Tibial nerve (tissue), 4 donors: ENCODE data around the gene PRG2. TPM values are rescaled to one million over a fixed set of nuclear protein-coding genes. Genes with fewer than 3 reads are reported as not detected.

Experiments
- DNase-seq, 2 donors: peaks; one replicate each; pipeline ENCODE4 v3.0.0-alpha.2; 2019; ENCODE audit warnings: low spot score in 2 of 2
- H3K27ac ChIP-seq, 4 donors: fragments of 200-600 bp; sonication (generic) in 3 of 4; one replicate each; pipeline ENCODE4 v1.5.1; 2017 to 2019; ENCODE audit warnings: mild to moderate bottlenecking in 1 of 4
- H3K27me3 ChIP-seq, 2 donors: fragments of 200-600 bp; sonication (generic) in 1 of 2; one replicate each; pipeline versions ENCODE4 v1.5.1 to v1.6.0; 2017 to 2019
- H3K36me3 ChIP-seq, 3 donors: fragments of 200-600 bp; sonication (generic); one replicate each; pipeline ENCODE4 v1.5.1; 2018 to 2019
- H3K4me1 ChIP-seq, 4 donors: fragments of 200-600 bp; sonication (generic) in 3 of 4; one replicate each; pipeline ENCODE4 v1.5.1; 2017 to 2019
- H3K4me3 ChIP-seq, 4 donors: fragments of 200-600 bp; sonication (generic) in 3 of 4; one replicate each; pipeline ENCODE4 v1.5.1; 2017 to 2019; ENCODE audit warnings: mild to moderate bottlenecking in 1 of 4, moderate library complexity in 1 of 4
- H3K9me3 ChIP-seq, 4 donors: fragments of 200-600 bp; sonication (generic) in 3 of 4; one replicate each; pipeline ENCODE4 v1.5.1; 2017 to 2019
- EP300 ChIP-seq, 2 donors: sonication (generic); formaldehyde crosslinking; IDR thresholded peaks; one replicate each; pipeline ENCODE4 v1.6.1; 2017; ENCODE audit warnings: antibody characterized with exemption in 2 of 2, mild to moderate bottlenecking in 1 of 2
- POLR2A ChIP-seq, 2 donors: fragments of 450-650 bp; IDR thresholded peaks; one replicate each; pipeline ENCODE4 v1.6.1; 2017; ENCODE audit warnings: antibody characterized with exemption in 2 of 2, mild to moderate bottlenecking in 2 of 2, moderate library complexity in 2 of 2
- WGBS, 2 donors: methylation state at CpG; one replicate each; pipeline ENCODE4 v1.1.5; 2018; 5-methylcytosine and 5-hydroxymethylcytosine counted together
- total RNA-seq, 4 donors: library from RNA; depleted of rRNA; stranded (reverse); fragments of >200 nt; gene quantifications; one replicate each; pipeline ENCODE4 v1.1.0, GENCODE V29; 2016
- TF ChIP-seq, protein P1 (sequence below), 5 experiments: fragments of 200-600 bp in 3 of 5; fragments of 450-650 bp in 2 of 5; sonication (generic) in 3 of 5; IDR thresholded peaks; one replicate each; pipeline ENCODE4 v1.5.1; 2016 to 2019; ENCODE audit warnings: antibody characterized with exemption in 5 of 5, mild to moderate bottlenecking in 3 of 5, moderate library complexity in 2 of 5

PRG2 gene
- total RNA-seq, 4 donors from 2014 or later: 0.39 TPM; not detected in 3

DNA sequence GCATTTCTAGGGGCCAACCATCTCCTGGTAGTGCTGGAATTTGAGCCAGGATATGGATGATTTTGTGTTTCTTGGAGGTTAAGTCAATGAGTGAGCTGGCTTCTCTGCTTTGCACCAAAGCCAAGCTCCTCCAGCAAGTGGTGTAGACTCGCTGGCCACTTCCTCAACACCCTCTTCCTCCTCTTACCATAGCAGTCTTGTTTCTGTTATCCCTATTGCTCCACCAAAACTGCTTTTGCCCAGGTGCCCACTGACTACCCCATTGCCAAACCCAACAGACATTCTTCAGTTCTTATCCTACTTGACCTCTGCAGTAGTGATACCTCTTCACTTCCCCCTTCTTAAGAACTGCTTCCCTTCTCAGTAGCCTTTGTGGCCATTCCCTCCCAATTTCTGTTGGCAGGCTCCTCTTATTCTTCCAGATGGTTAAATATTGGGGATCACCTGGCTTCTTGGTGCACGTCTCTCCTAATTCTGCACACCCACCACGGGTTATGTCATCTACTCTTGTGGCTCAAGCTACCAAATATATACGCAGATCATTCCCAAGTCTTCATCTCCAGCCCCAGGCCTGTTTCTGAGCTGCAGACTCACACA lies 7.0 kb upstream of the PRG2 start:
- Histone ChIP-seq H3K9me3 (no peaks in the 10 kb centered on the region), H3K27ac (no peak overlapping the region), H3K4me1 (no peaks in the 10 kb centered on the region), H3K4me3 (no peak overlapping the region), H3K36me3 (no peaks in the 10 kb centered on the region), H3K27me3 (no peaks in the 10 kb centered on the region)
- no peak for DNase-seq
- no peak for TF ChIP-seq POLR2A (IDR thresholded peaks at IDR 0.05)
- TF ChIP-seq, protein P1, sequence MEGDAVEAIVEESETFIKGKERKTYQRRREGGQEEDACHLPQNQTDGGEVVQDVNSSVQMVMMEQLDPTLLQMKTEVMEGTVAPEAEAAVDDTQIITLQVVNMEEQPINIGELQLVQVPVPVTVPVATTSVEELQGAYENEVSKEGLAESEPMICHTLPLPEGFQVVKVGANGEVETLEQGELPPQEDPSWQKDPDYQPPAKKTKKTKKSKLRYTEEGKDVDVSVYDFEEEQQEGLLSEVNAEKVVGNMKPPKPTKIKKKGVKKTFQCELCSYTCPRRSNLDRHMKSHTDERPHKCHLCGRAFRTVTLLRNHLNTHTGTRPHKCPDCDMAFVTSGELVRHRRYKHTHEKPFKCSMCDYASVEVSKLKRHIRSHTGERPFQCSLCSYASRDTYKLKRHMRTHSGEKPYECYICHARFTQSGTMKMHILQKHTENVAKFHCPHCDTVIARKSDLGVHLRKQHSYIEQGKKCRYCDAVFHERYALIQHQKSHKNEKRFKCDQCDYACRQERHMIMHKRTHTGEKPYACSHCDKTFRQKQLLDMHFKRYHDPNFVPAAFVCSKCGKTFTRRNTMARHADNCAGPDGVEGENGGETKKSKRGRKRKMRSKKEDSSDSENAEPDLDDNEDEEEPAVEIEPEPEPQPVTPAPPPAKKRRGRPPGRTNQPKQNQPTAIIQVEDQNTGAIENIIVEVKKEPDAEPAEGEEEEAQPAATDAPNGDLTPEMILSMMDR (IDR thresholded peaks at IDR 0.05): no peak
- WGBS, 2 donors: 72 to 80% methylated on average over 4 of the region's 4 CpGs

DNA sequence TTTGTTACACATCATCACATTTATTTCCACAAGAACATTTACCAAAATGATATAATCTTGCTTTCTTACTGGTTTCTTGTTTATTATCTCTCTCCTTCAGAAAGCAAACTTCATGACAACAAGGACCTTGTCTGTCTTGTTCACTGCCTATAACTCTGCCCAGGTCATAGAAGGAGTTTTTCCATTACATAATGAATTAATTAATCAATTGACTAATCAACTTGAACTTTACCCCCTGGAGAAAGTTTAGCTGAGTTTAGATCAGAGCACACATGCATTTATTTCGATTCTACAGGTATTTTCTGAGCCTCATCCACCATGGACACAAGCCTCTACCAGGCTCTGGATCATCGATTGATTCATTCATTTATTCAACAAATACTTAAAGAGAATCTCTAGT lies 6.3 kb upstream of the PRG2 start:
- Histone ChIP-seq H3K36me3 (no peaks in the 10 kb centered on the region), H3K4me3 (no peak overlapping the region), H3K4me1 (no peaks in the 10 kb centered on the region), H3K27ac (no peak overlapping the region), H3K27me3 (no peaks in the 10 kb centered on the region), H3K9me3 (no peaks in the 10 kb centered on the region)
- no peak for DNase-seq
- 75 to 84% methylated on average over 2 of the region's 2 CpGs for WGBS, 2 donors
- no peak for TF ChIP-seq EP300 (IDR thresholded peaks at IDR 0.05)
- no peak for TF ChIP-seq POLR2A (IDR thresholded peaks at IDR 0.05)
- TF ChIP-seq, protein P1 (IDR thresholded peaks at IDR 0.05): no peak

DNA sequence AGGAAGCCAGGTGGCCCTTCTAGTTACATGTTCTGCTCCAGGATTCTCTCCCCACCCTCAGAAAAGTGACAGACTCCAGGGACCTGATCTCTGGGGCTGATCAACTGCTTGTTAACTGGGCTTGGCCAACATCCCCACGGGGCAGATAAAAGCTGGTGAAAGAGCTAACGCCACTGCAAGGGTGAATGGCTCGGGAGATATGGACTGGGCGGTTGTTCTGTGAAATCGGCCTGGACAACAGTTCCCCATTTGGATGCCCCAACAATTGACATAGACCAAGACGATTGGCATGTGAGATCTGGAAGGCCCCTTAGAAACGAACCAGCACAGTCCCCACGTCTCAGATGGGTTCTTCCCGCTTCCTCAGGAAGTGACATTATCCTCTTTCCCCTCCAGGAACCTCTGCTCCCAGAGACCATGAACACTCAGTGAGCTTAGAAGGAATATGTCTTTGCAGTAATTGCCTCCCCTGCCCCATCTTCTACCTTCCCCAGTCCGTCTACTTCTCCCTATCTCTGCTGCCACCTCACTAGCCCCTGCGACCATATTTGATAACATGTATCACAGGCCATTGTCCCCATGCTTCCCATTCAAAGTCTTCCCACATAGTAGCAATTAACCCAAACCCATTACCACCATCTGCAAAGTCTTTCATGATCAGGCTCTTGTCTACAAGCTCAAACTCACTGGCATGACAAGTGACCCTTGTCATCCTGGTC lies 5.6 kb upstream of the PRG2 start:
- TF ChIP-seq POLR2A (IDR thresholded peaks at IDR 0.05): no peak
- TF ChIP-seq, protein P1 (IDR thresholded peaks at IDR 0.05): no peak
- TF ChIP-seq EP300 (IDR thresholded peaks at IDR 0.05): no peak
- H3K27me3 ChIP-seq: no peaks in the 10 kb centered on the region
- no peaks in the 10 kb centered on the region for H3K36me3 ChIP-seq
- no peak overlapping the region for H3K27ac ChIP-seq
- H3K9me3 ChIP-seq: no peaks in the 10 kb centered on the region
- DNase-seq: no peak
- no peaks in the 10 kb centered on the region for H3K4me1 ChIP-seq
- H3K4me3 ChIP-seq: no peak overlapping the region
- WGBS, 2 donors: 81 to 84% methylated on average over 11 of the region's 11 CpGs

DNA sequence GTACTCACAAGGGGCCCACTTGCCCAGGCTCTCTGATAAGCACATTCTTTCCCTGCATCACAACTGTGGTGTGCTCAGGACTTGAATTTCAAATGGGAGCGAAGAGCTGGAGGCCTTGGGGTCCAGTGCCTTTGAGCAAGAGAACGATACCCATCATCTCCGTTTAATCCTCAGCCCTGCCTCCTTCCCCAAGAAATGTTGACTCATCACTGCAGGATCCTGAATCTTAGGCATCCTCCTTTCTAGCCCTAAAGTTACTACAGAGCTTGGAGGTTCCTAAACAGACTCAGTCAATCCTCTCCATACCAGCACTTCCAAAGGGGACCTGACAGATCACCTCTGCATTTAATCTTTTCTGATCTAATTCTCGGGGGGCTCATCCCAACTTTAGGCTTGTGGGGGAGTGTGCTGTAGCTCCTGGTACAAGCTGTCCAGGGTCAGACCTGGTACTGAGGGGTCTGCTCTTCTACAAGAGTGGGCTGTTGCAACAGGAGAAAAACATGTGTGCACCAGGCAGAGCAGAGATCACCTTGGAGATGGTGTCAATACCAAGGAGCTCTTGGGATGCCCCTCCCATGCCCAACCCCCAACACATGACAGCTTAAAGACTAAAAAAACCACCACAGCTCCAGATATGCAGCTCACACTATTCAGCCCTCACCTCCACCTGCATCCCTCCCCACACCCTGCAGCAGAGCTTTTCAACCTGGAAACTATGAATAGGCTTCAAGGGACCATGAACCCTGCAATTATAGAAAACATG lies 3.9 kb upstream of the PRG2 start:
- no peak for DNase-seq
- no peaks in the 10 kb centered on the region for H3K4me1 ChIP-seq
- no peaks in the 10 kb centered on the region for H3K9me3 ChIP-seq
- 84 to 89% methylated on average over 4 of the region's 4 CpGs for WGBS, 2 donors
- TF ChIP-seq POLR2A (IDR thresholded peaks at IDR 0.05) (no peak), EP300 (IDR thresholded peaks at IDR 0.05) (no peak)
- TF ChIP-seq, protein P1 (IDR thresholded peaks at IDR 0.05): no peak
- no peaks in the 10 kb centered on the region for H3K36me3 ChIP-seq
- no peak overlapping the region for H3K27ac ChIP-seq
- H3K27me3 ChIP-seq: no peaks in the 10 kb centered on the region
- no peak overlapping the region for H3K4me3 ChIP-seq

DNA sequence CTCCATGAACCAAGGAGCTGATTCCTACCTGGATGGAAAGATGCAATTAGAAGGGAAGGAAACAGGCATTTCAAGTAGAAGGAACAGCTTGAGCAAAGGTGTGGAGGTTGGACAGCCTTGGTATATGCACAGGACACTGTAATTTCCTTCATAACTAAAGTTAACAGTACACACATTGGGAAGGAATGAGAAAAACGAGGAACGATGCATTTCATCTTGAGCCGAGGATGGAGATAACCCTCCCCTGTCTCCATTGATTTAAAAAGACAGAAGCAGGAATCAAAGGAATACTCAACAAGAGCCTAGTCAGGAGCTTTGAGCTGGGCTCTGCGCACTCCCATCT lies 2.3 kb upstream of the PRG2 start:
- WGBS, 2 donors: 80 to 89% methylated on average over 4 of the region's 4 CpGs

More for the DNA sequence above, 2.3 kb upstream of the PRG2 start:
- Histone ChIP-seq H3K9me3 (no peaks in the 10 kb centered on the region), H3K4me1 (no peaks in the 10 kb centered on the region), H3K27me3 (no peaks in the 10 kb centered on the region), H3K27ac (no peak overlapping the region), H3K4me3 (no peak overlapping the region), H3K36me3 (no peaks in the 10 kb centered on the region)
- TF ChIP-seq, protein P1 (IDR thresholded peaks at IDR 0.05): no peak
- no peak for TF ChIP-seq EP300 (IDR thresholded peaks at IDR 0.05)
- no peak for TF ChIP-seq POLR2A (IDR thresholded peaks at IDR 0.05)
- no peak for DNase-seq
